Measurements from ENCODE around the gene BTF3.

- TF ChIP-seq POLR2A (IDR thresholded peaks at IDR 0.05; ENCODE audit: low read depth, low read length) = no peak
- no peak for TF ChIP-seq TAF1 (IDR thresholded peaks at IDR 0.05; ENCODE audit: borderline replicate concordance, low read depth, low read length)
- TF ChIP-seq POLR2AphosphoS5 (IDR thresholded peaks at IDR 0.05; ENCODE audit: low read depth, low read length) = no peak
These were observed 46.0 kb upstream of the BTF3 start for GRCh38 chr5:73452215-73452614.
